ENCODE data around the gene RAB4A.

RAB4A gene

GRCh38 chr1:229270547-229271447 is at the start of gene RAB4A:
Gene RAB4A, plus strand, starts transcription at chr1:229271111. Its CDS starts 229 bp downstream, at chr1:229271340.
- no peak for DNase-seq

DNA sequence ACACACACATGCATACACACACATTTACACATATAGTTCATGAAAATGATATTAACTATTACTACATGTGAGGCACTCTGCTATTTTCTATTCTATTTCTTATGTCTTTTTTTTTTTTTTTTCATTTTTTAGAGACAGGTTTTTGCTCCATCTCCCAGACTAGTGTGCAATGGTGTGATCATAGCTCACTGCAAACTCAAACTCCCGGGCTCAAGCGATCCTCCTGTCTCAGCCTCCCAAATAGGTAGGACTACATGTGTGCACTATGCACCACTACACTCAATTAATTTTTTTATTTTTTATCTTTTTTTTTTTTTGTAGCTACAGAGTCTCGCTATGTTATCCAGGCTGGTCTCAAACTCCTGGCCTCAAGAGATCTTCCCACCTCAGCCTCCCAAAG is 48.8 kb upstream of the RAB4A start:
- DNase-seq, result no peak

DNA sequence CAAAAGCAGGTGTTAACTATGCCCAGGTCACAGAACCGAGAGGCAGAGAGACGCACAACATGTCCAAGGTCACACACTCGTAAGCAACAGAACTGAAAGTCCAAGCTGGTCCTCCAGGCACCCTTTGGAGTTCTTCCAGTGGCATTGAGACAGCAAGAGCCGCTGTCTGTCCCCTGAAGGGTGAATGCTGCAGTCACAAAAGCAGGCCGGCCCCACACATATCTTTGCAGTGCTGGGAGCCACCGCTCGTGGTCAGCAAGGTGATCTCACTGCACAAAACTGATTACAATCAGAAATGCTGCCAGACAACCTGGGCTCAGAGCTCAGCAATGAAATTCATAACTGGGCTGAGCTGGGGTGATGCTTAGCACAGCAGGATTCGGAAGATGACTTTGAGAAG is 47.4 kb upstream of the RAB4A start:
- no peak for DNase-seq

GRCh38 chr1:229224308-229224707 is 46.6 kb upstream of the RAB4A start:
- no peak for DNase-seq

DNA sequence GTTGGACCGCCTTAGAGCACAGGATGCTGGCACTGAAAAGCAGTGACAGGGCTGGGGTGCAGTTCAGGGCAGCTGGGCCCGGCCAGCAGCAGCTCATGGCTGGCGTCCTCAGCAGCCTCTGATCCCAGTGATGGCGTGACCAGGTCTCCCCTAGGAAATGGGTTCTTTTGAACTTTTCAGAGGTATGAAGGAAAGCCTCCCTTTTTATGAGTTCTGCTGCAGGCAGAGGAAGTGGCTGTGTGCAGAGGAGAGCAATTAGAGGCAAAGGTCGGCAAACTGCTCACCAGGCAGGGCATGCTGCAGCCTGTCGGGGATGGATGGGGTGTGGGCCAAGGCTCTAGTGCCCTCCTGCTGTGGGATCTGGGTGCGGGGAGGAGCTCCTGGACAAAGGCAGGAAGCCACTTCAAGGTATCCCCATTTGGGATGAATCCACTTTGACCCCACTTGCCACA is 45.6 kb upstream of the RAB4A start:
- no peak for DNase-seq

GRCh38 chr1:229226796-229227195 is 44.1 kb upstream of the RAB4A start:
- DNase-seq, result no peak

DNA sequence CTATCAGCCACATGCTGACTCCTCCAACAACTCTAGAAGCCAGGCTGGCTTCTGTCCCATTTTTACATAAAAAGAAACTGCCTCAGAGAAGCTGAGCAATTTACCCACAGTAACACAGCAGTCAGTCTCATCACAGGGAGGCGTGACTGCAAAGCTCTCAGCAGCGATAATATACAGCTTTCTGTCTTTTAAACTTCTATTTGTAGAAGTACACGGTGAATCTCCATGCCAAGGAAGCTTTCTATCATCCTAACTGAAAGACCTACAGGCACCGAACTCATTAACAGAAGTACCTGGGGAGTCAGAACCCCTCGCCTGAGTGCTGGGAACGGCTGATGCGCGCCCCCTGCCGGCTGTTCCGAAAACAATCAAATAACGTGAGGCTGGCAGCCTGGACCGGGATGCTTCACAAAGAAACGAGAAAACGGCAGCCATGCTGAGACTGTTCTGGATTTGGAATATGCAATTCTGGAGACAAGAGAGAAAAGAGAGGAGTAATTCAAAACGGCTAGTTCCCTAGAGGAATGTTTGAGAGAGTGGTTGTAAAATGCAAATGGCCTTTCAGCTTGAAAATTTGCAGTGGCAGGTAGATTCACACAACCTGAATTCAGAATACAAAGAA is 43.5 kb upstream of the RAB4A start:
- DNase-seq, result peak; percentile 72

DNA sequence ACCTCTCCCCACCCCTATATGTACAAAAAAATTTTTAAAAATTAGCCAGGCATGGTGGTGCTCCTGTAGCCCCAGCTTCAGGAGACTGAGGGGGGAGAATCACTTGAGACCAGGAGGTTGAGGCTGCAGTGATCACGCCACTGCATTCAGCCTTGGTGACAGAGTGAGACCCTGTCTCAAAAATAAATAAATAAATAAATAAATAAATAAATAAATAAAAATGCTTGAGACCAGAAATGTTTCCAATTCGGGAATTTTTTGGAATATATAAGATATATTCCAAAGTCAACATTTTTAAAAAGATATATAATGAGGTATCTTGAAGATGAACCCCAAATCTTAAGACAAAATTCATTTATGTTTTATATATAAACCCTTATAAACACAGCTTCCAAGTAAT is 42.4 kb upstream of the RAB4A start:
- DNase-seq, result no peak

- DNase-seq, result no peak
Measured at GRCh38 chr1:229229137-229229720, 41.7 kb upstream of the RAB4A start.

DNA sequence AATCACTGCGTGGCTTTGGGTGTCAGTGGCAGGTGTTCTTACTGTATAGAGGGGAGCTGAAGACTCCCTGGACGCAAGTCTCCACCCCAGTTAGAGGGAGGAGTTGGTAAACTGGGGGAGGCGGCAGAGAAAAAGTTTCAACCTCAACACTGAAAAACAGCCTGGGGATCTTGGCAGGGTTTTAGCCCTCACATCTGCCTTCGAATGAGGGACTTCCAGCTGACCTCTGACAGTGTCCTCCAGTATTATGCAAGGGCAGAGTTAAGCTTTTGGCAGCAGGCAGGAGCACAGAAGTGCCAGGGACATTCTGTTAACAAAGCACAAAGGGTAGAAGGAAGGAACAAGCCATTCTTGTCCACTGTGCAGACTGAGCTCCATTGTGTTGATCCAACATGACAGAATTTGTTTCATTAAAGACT is 41.2 kb upstream of the RAB4A start:
- no peak for DNase-seq

DNA sequence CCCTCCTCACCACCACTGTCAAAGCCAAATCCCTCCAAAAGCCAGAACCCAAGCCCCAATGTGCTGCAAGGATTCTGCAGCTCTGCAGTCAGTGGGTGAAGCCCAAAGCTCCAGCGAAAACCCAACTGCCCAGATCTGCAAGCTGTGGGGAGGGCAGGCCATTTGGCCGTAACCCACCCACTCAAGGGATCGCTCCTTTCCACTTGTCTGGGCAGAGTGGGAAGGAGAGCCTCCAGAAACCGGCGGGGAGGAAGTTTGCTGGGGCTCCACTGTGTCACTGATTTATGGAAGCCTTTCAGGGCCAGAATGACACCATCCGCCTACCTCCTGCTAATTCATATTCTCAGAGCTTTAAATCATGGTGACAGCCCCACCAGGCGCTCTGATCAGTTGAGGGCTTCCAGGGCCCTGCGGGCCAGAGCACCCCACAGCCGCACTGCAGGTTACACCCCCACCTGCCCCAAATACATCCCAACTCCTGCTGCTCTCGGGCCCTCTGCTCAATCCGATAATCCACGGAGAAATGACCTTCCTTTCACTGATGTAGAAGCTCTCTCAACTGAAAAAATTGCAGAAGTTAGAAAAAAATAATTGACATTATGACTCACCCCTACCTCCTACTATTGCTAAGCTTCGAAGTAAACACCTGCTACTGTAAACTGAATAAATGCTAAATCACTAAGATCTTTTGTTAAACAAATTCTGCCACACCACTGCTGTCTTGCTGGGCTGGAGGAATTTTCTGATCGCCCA is 40.6 kb upstream of the RAB4A start:
- DNase-seq, result peak; percentile 41

GRCh38 chr1:229230893-229231753 is 39.8 kb upstream of the RAB4A start:
- peak; percentile 65 for DNase-seq

GRCh38 chr1:229231754-229232119 is 39.2 kb upstream of the RAB4A start:
- DNase-seq, result no peak

DNA sequence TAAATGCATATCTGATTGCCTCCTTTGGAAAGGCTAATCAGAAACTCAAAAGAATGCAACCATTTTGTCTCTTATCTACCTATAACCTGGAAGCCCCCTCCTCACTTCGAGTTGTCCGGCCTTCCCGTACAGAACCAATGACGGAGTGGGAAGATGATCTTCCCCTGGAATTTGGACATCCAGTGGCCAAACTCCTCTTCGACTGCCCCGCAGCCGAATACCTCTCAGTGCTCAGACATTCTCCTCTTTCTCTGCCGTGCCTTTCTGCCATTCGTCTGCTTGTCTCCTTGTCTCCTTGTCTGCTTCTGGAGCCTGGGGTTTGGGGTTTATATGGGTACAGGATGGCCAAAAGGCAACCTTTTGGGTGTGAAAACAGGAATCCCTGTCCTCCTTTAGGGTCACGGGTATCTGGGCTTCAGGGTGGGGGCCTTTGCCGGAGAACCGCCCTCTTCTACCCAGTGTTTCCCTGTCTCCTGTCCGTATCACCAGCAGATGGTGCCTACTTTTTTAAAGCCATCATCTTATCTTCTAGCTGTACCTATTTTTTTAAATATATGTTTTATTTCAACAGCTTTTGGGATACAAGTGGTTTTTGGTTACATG is 35.9 kb upstream of the RAB4A start:
- DNase-seq, result no peak

- no peak for DNase-seq
Measured at GRCh38 chr1:229237320-229237719, 33.6 kb upstream of the RAB4A start.

DNA sequence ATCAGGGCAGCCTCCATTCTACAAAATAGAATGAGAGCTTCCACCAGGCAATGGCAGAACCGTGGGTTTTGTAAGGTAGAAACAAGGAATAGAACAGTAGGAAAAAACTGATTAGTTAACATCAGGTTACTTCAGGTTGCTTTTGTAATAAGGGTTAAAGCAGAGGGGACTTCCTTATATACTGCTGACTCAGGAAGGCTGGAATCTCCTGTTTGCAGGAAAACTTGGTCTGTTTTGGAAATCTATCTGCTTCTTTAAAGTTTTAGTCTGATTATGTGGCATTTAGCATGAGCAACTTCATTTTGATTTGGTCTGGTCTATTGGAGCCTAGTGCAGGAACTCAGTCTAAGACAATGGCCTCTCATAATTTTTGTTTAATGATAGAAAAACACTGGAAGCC is 32.7 kb upstream of the RAB4A start:
- no peak for DNase-seq

- no peak for DNase-seq
Measured at GRCh38 chr1:229238674-229239415, 32.1 kb upstream of the RAB4A start.

DNA sequence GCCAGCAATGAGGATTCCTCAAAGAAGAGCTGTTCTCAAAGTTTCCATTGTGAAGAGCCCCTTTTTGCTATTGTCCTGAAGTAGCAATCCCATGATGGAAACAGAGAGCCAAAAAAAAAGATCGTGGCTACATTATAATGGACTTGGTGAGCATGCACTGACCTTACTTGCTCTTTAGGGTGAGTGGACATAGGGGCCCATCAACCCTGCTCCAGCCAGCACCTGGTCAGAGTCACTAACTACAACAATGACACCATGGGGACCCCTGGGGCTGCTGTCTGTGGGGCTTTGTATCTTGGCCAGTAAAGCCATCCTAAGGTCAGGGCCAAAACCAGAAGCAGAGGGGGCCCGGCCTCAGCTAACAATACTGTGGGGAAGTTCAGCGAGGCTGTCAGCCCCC is 30.4 kb upstream of the RAB4A start:
- no peak for DNase-seq

DNA sequence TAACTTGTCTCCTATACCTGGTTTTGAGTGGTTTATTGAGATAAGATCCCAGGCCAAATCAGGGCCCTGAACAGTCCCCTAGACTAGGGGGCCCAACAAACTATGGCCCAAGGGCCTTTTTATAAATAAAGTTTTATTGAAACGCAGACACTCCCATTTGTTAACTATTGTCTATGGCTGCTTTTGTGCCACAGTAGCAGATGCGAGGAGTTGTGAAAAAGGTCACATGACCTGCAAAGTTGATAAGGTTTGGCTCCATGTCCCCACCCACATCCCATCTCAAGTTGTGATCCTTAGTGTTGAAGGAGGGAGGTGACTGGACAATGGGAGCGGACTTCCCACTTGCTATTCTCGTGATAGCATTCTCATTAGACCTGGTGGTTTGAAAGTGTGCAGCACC is 29.5 kb upstream of the RAB4A start:
- DNase-seq, result no peak

DNA sequence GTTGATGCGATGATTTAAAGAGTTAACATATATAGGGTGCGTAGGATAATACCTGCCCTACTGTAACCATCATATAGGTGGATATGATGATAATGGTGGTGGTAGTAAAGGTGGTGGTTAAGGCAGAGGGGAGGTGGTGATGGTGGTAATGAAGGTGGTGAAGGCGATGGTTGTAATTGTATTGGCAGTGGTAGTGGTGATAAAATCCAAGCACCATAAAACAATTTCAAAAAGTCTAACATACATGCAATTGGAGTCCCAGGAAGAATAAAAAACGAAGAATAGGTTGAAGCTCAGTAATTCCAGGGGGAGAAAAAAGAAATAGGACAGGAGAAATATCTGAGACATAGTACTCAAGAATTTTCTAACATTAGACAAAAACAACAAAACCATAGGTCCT is 27.3 kb upstream of the RAB4A start:
- no peak for DNase-seq

- no peak for DNase-seq
Measured at GRCh38 chr1:229244091-229244490, 26.8 kb upstream of the RAB4A start.
